GM23338 (cell line): ENCODE measurements around the gene COL18A1. TPM values are rescaled to one million over a fixed set of nuclear protein-coding genes. Genes with fewer than 3 reads are reported as not detected.
A peak's percentile ranks its signal among the peaks of the same experiment; 100 is the strongest.

ENCODE experiments used
- ATAC-seq: fragments of 200-7000 bp; cut with Tn5 transposase; 3 replicates; pipeline ENCODE4 v1.9.1; 2020
- DNase-seq: peaks from one replicate; pipeline ENCODE4 v3.0.0-alpha.2; 2015; ENCODE audit warnings: low spot score
- H2AFZ ChIP-seq: fragments of 200-600 bp; sonication (generic); 2 replicates; pipeline ENCODE4 v1.8.0; 2016; ENCODE audit warnings: antibody characterized with exemption, mild to moderate bottlenecking, moderate library complexity
- H3F3A ChIP-seq: fragments of 200-600 bp; sonication (generic); replicated peaks from 2 replicates; pipeline ENCODE4 v1.8.0; 2017; ENCODE audit warnings: antibody characterized with exemption, mixed run types, low read depth
- H3K27ac ChIP-seq: fragments of 200-600 bp; sonication (generic); 2 replicates; pipeline ENCODE4 v1.6.1; 2016; ENCODE audit warnings: low read depth
- H3K27me3 ChIP-seq: fragments of 200-600 bp; sonication (generic); 2 replicates; pipeline ENCODE4 v1.8.0; 2016; ENCODE audit warnings: mild to moderate bottlenecking, mixed run types, moderate library complexity; ENCODE audit not compliant: insufficient read depth
- H3K36me3 ChIP-seq: fragments of 200-600 bp; sonication (generic); 2 replicates; pipeline ENCODE4 v1.8.0; 2016; ENCODE audit warnings: mild to moderate bottlenecking; ENCODE audit not compliant: insufficient read depth
- H3K4me1 ChIP-seq: fragments of 200-600 bp; sonication (generic); 2 replicates; pipeline ENCODE4 v1.8.0; 2016; ENCODE audit warnings: mild to moderate bottlenecking, moderate library complexity; ENCODE audit not compliant: insufficient read depth
- H3K4me2 ChIP-seq: fragments of 200-600 bp; sonication (generic); 2 replicates; pipeline ENCODE4 v1.7.1; 2017; ENCODE audit warnings: mixed run types
- H3K4me3 ChIP-seq: fragments of 200-600 bp; sonication (generic); 2 replicates; pipeline ENCODE4 v1.6.1; 2016; ENCODE audit warnings: mixed run types
- H3K79me2 ChIP-seq: fragments of 200-600 bp; sonication (generic); replicated peaks from 2 replicates; pipeline ENCODE4 v1.8.0; 2017; ENCODE audit warnings: mild to moderate bottlenecking; ENCODE audit not compliant: insufficient read depth
- H3K9me2 ChIP-seq: fragments of 200-600 bp; sonication (generic); 2 replicates; pipeline ENCODE4 v1.8.0; 2017; ENCODE audit not compliant: insufficient read depth
- H4K20me1 ChIP-seq: fragments of 200-600 bp; sonication (generic); replicated peaks from 2 replicates; pipeline ENCODE4 v1.8.0; 2017; ENCODE audit warnings: mild to moderate bottlenecking; ENCODE audit not compliant: insufficient read depth
- H3K27ac Mint-ChIP-seq: 2 replicates; pipeline ENCODE4 v1.8.0; 2020; ENCODE audit warnings: inconsistent platforms, mild to moderate bottlenecking, moderate library complexity, mixed read lengths
- H3K27me3 Mint-ChIP-seq: 3 replicates; pipeline ENCODE4 v1.8.0; 2022; ENCODE audit warnings: low read depth, mild to moderate bottlenecking, moderate library complexity, mixed read lengths, inconsistent platforms; ENCODE audit not compliant: insufficient read depth, poor library complexity
- H3K36me3 Mint-ChIP-seq: 3 replicates; pipeline ENCODE4 v1.8.0; 2021; ENCODE audit warnings: low read depth, mild to moderate bottlenecking, inconsistent platforms, moderate library complexity, mixed read lengths
- H3K4me1 Mint-ChIP-seq: 3 replicates; pipeline ENCODE4 v1.8.0; 2020; ENCODE audit warnings: mild to moderate bottlenecking, inconsistent platforms, mixed read lengths
- H3K4me3 Mint-ChIP-seq: 3 replicates; pipeline ENCODE4 v1.8.0; 2021; ENCODE audit warnings: moderate library complexity, mild to moderate bottlenecking, inconsistent platforms, mixed read lengths
- H3K9me3 Mint-ChIP-seq: 3 replicates; pipeline ENCODE4 v1.8.0; 2020; ENCODE audit warnings: moderate library complexity, mild to moderate bottlenecking, inconsistent platforms, mixed read lengths
- CREB1 ChIP-seq: fragments of 250-450 bp; sonication (Bioruptor Pico); IDR thresholded peaks from 2 replicates; pipeline ENCODE4 v1.5.0; 2020; ENCODE audit warnings: low read depth, mild to moderate bottlenecking, moderate library complexity
- EZH2 ChIP-seq: fragments of 200-600 bp; sonication (generic); IDR thresholded peaks from one replicate; pipeline ENCODE4 v1.8.0; 2017; ENCODE audit warnings: antibody characterized with exemption, mild to moderate bottlenecking, low read depth; ENCODE audit not compliant: unreplicated experiment
- EZH2phosphoT487 ChIP-seq: fragments of 200-600 bp; sonication (generic); IDR thresholded peaks from one replicate; pipeline ENCODE4 v1.8.1; 2018; ENCODE audit warnings: antibody characterized with exemption; ENCODE audit not compliant: unreplicated experiment
- JUNB ChIP-seq: IDR thresholded peaks from one replicate; pipeline ENCODE4 v1.6.1; 2016; ENCODE audit warnings: antibody characterized with exemption; ENCODE audit not compliant: unreplicated experiment
- NANOG ChIP-seq: IDR thresholded peaks from 2 replicates; pipeline ENCODE4 v1.6.1; 2016; ENCODE audit warnings: antibody characterized with exemption, borderline replicate concordance
- POLR2AphosphoS5 ChIP-seq: IDR thresholded peaks from 2 replicates; pipeline ENCODE4 v1.6.1; 2016; ENCODE audit warnings: antibody characterized with exemption, low read depth
- STAT1 ChIP-seq: IDR thresholded peaks from one replicate; pipeline ENCODE4 v1.6.1; 2016; ENCODE audit warnings: antibody characterized with exemption; ENCODE audit not compliant: unreplicated experiment
- ZNF114 ChIP-seq: fragments of 250-450 bp; sonication (Bioruptor Pico); IDR thresholded peaks from 2 replicates; pipeline ENCODE4 v1.5.0; 2020; ENCODE audit warnings: mild to moderate bottlenecking, moderate library complexity
- ZNF331 ChIP-seq: fragments of 250-450 bp; sonication (Bioruptor Pico); IDR thresholded peaks from 2 replicates; pipeline ENCODE4 v1.5.0; 2020; ENCODE audit warnings: low read depth, mild to moderate bottlenecking, moderate library complexity
- polyA plus RNA-seq: library from polyadenylated mRNA; unstranded; fragments of >200 nt; fragmentation: Nextera tagmentation; extraction: Ambion mirVana; gene quantifications from 2 replicates; pipeline ENCODE4 v1.2.1, GENCODE V29; 2016
- total RNA-seq: library from RNA; depleted of rRNA; stranded (reverse); fragments of >200 nt; shearing (Covaris generic); gene quantifications from 2 replicates; pipeline ENCODE4 v1.2.3, GENCODE V29; 2014
- TF ChIP-seq, protein P1 (sequence below): fragments of 250-450 bp; sonication (Bioruptor Pico); IDR thresholded peaks from 2 replicates; pipeline ENCODE4 v1.5.0; 2020; ENCODE audit warnings: mild to moderate bottlenecking, moderate library complexity
- TF ChIP-seq, protein P2 (sequence below): IDR thresholded peaks from 2 replicates; pipeline ENCODE4 v1.6.1; 2016; ENCODE audit warnings: antibody characterized with exemption
- TF ChIP-seq, protein P3 (sequence below), 2 experiments: fragments of 200-600 bp in 1 of 2; sonication (generic) in 1 of 2; conservative IDR thresholded peaks; 2 replicates each; pipeline versions ENCODE4 v1.5.1 to v1.6.1; 2016 to 2017; ENCODE audit warnings: antibody characterized with exemption in 2 of 2, low read depth in 2 of 2, mild to moderate bottlenecking in 2 of 2, moderate library complexity in 1 of 2
- TF ChIP-seq, protein P4 (sequence below): IDR thresholded peaks from one replicate; pipeline ENCODE4 v1.6.1; 2018; ENCODE audit warnings: antibody characterized with exemption; ENCODE audit not compliant: unreplicated experiment

COL18A1 gene
- total and polyA plus RNA-seq, 2 experiments from 2014 or later = 38.4 to 430 TPM

DNA sequence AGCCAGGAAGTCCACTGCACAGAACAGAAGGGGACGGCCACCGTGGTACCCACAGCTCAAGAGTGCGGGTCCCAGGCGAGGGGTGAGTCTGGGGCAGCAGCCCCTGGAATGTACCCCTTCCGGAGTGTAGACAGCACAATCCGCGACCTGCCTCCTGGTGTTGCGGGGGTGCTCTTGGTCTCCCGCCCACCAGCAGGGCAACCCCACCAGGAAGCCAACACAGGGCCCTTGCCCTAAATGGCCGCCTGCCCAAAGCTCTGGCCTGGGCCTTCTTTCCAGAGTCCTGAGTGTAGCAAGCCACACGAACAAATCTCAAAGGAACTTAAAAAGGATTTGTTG lies 138.4 kb downstream of the COL18A1 start:
- no peak overlapping the region for H3K27ac ChIP-seq
- H3K9me3 Mint-ChIP-seq = peaks cover 12% of the 10 kb centered on the region
- peaks cover 6% of the 10 kb centered on the region; the same call in 1 of the 2 replicates for H3K9me2 ChIP-seq
- H3K36me3 ChIP-seq = no peaks in the 10 kb centered on the region
- no peaks in the 10 kb centered on the region; the same call in 1 of the 2 replicates for H3K4me1 ChIP-seq
- no peak overlapping the region for H2AFZ ChIP-seq
- TF ChIP-seq POLR2AphosphoS5 (no peak), CREB1 (no peak), ZNF114 (CRISPR knock-in tag) (no peak), NANOG (no peak), EZH2 (no peak), JUNB (no peak), STAT1 (no peak), EZH2phosphoT487 (no peak), ZNF331 (CRISPR knock-in tag) (no peak)
- TF ChIP-seq, protein P1, sequence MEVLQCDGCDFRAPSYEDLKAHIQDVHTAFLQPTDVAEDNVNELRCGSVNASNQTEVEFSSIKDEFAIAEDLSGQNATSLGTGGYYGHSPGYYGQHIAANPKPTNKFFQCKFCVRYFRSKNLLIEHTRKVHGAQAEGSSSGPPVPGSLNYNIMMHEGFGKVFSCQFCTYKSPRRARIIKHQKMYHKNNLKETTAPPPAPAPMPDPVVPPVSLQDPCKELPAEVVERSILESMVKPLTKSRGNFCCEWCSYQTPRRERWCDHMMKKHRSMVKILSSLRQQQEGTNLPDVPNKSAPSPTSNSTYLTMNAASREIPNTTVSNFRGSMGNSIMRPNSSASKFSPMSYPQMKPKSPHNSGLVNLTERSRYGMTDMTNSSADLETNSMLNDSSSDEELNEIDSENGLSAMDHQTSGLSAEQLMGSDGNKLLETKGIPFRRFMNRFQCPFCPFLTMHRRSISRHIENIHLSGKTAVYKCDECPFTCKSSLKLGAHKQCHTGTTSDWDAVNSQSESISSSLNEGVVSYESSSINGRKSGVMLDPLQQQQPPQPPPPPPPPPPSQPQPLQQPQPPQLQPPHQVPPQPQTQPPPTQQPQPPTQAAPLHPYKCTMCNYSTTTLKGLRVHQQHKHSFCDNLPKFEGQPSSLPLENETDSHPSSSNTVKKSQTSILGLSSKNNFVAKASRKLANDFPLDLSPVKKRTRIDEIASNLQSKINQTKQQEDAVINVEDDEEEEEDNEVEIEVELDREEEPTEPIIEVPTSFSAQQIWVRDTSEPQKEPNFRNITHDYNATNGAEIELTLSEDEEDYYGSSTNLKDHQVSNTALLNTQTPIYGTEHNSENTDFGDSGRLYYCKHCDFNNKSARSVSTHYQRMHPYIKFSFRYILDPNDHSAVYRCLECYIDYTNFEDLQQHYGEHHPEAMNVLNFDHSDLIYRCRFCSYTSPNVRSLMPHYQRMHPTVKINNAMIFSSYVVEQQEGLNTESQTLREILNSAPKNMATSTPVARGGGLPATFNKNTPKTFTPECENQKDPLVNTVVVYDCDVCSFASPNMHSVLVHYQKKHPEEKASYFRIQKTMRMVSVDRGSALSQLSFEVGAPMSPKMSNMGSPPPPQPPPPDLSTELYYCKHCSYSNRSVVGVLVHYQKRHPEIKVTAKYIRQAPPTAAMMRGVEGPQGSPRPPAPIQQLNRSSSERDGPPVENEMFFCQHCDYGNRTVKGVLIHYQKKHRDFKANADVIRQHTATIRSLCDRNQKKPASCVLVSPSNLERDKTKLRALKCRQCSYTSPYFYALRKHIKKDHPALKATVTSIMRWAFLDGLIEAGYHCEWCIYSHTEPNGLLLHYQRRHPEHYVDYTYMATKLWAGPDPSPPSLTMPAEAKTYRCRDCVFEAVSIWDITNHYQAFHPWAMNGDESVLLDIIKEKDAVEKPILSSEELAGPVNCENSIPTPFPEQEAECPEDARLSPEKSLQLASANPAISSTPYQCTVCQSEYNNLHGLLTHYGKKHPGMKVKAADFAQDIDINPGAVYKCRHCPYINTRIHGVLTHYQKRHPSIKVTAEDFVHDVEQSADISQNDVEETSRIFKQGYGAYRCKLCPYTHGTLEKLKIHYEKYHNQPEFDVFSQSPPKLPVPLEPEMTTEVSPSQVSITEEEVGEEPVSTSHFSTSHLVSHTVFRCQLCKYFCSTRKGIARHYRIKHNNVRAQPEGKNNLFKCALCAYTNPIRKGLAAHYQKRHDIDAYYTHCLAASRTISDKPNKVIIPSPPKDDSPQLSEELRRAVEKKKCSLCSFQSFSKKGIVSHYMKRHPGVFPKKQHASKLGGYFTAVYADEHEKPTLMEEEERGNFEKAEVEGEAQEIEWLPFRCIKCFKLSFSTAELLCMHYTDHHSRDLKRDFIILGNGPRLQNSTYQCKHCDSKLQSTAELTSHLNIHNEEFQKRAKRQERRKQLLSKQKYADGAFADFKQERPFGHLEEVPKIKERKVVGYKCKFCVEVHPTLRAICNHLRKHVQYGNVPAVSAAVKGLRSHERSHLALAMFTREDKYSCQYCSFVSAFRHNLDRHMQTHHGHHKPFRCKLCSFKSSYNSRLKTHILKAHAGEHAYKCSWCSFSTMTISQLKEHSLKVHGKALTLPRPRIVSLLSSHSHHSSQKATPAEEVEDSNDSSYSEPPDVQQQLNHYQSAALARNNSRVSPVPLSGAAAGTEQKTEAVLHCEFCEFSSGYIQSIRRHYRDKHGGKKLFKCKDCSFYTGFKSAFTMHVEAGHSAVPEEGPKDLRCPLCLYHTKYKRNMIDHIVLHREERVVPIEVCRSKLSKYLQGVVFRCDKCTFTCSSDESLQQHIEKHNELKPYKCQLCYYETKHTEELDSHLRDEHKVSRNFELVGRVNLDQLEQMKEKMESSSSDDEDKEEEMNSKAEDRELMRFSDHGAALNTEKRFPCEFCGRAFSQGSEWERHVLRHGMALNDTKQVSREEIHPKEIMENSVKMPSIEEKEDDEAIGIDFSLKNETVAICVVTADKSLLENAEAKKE (CRISPR knock-in tag) = no peak
- TF ChIP-seq, protein P2, sequence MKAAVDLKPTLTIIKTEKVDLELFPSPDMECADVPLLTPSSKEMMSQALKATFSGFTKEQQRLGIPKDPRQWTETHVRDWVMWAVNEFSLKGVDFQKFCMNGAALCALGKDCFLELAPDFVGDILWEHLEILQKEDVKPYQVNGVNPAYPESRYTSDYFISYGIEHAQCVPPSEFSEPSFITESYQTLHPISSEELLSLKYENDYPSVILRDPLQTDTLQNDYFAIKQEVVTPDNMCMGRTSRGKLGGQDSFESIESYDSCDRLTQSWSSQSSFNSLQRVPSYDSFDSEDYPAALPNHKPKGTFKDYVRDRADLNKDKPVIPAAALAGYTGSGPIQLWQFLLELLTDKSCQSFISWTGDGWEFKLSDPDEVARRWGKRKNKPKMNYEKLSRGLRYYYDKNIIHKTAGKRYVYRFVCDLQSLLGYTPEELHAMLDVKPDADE = no peak
- TF ChIP-seq, protein P3, sequence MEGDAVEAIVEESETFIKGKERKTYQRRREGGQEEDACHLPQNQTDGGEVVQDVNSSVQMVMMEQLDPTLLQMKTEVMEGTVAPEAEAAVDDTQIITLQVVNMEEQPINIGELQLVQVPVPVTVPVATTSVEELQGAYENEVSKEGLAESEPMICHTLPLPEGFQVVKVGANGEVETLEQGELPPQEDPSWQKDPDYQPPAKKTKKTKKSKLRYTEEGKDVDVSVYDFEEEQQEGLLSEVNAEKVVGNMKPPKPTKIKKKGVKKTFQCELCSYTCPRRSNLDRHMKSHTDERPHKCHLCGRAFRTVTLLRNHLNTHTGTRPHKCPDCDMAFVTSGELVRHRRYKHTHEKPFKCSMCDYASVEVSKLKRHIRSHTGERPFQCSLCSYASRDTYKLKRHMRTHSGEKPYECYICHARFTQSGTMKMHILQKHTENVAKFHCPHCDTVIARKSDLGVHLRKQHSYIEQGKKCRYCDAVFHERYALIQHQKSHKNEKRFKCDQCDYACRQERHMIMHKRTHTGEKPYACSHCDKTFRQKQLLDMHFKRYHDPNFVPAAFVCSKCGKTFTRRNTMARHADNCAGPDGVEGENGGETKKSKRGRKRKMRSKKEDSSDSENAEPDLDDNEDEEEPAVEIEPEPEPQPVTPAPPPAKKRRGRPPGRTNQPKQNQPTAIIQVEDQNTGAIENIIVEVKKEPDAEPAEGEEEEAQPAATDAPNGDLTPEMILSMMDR (conservative IDR thresholded peaks at IDR 0.05; ENCODE audit: low read depth in 2 of 2) = no peak
- TF ChIP-seq, protein P4, sequence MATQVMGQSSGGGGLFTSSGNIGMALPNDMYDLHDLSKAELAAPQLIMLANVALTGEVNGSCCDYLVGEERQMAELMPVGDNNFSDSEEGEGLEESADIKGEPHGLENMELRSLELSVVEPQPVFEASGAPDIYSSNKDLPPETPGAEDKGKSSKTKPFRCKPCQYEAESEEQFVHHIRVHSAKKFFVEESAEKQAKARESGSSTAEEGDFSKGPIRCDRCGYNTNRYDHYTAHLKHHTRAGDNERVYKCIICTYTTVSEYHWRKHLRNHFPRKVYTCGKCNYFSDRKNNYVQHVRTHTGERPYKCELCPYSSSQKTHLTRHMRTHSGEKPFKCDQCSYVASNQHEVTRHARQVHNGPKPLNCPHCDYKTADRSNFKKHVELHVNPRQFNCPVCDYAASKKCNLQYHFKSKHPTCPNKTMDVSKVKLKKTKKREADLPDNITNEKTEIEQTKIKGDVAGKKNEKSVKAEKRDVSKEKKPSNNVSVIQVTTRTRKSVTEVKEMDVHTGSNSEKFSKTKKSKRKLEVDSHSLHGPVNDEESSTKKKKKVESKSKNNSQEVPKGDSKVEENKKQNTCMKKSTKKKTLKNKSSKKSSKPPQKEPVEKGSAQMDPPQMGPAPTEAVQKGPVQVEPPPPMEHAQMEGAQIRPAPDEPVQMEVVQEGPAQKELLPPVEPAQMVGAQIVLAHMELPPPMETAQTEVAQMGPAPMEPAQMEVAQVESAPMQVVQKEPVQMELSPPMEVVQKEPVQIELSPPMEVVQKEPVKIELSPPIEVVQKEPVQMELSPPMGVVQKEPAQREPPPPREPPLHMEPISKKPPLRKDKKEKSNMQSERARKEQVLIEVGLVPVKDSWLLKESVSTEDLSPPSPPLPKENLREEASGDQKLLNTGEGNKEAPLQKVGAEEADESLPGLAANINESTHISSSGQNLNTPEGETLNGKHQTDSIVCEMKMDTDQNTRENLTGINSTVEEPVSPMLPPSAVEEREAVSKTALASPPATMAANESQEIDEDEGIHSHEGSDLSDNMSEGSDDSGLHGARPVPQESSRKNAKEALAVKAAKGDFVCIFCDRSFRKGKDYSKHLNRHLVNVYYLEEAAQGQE = no peak
- H4K20me1 ChIP-seq = 0 out of 2 replicates have a peak, but pooled peaks cover 4% of the 10 kb centered on the region
- H3K4me2 ChIP-seq = peak overlapping the region; percentile 81; the same call in 1 of the 2 replicates
- peak overlapping the region; percentile 55 for H3K4me3 Mint-ChIP-seq
- no peaks in the 10 kb centered on the region for H3K36me3 Mint-ChIP-seq
- H3K27ac Mint-ChIP-seq = no peak overlapping the region
- peaks cover 28% of the 10 kb centered on the region for H3K79me2 ChIP-seq
- H3F3A ChIP-seq = no peaks in the 10 kb centered on the region
- ATAC-seq = peak; percentile 12
- peak overlapping the region; percentile 64 for H3K4me3 ChIP-seq
- no peaks in the 10 kb centered on the region for H3K27me3 ChIP-seq
- H3K4me1 Mint-ChIP-seq = peaks cover 7% of the 10 kb centered on the region
- peaks cover 11% of the 10 kb centered on the region for H3K27me3 Mint-ChIP-seq
- no peak for DNase-seq
